Duodenal mucosa (tissue), 2 donors: ENCODE results near the gene WNT3.

Experiments
- H3K27ac ChIP-seq: one replicate; pipeline ENCODE4 v1.7.0; 2013; ENCODE audit warnings: low read depth, low read length
- H3K27me3 ChIP-seq, 2 donors: one replicate each; pipeline ENCODE4 v1.7.0; 2013; ENCODE audit warnings: low read length in 2 of 2, control low read depth in 1 of 2; ENCODE audit not compliant: insufficient read depth in 2 of 2, control insufficient read depth in 1 of 2
- H3K36me3 ChIP-seq, 2 donors: one replicate each; pipeline ENCODE4 v1.7.0; 2013; ENCODE audit warnings: low read length in 2 of 2, control low read depth in 1 of 2; ENCODE audit not compliant: insufficient read depth in 2 of 2, control insufficient read depth in 1 of 2
- H3K4me1 ChIP-seq, 2 donors: one replicate each; pipeline ENCODE4 v1.7.0; 2013; ENCODE audit warnings: low read length in 2 of 2, control low read depth in 1 of 2; ENCODE audit not compliant: insufficient read depth in 2 of 2, control insufficient read depth in 1 of 2
- H3K4me3 ChIP-seq, 2 donors: one replicate each; pipeline ENCODE4 v1.7.0; 2013; ENCODE audit warnings: low read length in 2 of 2, low read depth in 1 of 2
- H3K9ac ChIP-seq, 2 donors: one replicate each; pipeline ENCODE4 v1.7.0; 2013; ENCODE audit warnings: low read length in 2 of 2, low read depth in 1 of 2
- H3K9me3 ChIP-seq, 2 donors: one replicate each; pipeline ENCODE4 v1.7.0; 2013; ENCODE audit warnings: low read length in 2 of 2, control low read depth in 1 of 2; ENCODE audit not compliant: control insufficient read depth in 1 of 2

WNT3 gene

DNA sequence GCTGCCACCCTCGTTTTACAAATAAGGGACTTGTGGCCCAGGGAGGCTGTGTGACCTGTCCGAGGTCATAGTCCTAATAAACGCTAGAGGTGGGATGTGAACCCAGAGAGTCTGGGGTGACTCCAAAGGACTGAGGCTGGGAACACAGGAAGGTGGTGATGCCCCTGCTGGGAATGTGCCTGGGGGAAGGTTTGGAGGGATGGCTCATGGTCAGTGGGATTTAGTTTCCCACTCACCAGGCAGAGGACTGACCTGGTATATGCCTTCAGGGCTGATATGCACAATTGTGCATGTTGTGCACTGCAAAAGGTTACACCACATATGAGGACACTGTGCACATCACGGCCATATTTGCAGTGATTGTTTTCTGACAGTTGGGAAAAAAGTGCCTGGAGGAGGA, 19.0 kb upstream of the WNT3 start:
- Histone ChIP-seq H3K4me1 (no peaks in the 10 kb centered on the region), H3K9me3 (peaks cover 0 to under 1% of the 10 kb centered on the region in 2 donors), H3K27ac (no peak overlapping the region), H3K4me3 (no peak overlapping the region), H3K27me3 (peaks cover 13 to 17% of the 10 kb centered on the region in 2 donors), H3K9ac (no peak overlapping the region), H3K36me3 (no peaks in the 10 kb centered on the region)

DNA sequence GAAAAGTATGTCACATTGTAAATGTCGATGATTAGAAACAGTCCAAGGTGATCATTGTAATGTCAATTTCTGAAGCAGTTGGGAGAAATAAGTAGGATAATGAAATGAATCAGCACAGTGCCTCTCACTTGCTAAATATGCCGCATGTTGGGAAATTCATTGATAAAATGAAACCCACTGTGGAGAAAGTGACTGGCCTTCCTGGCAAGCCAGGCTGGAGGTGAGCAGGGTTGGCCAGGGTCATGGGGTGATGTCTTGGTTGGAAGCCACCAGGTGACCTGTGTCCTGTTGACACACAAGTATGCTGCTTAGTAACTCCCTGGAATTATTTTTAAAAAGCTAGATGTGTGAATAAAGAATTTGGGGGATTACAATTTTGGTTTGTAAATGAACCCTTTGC, 18.0 kb upstream of the WNT3 start:
- Histone ChIP-seq H3K4me1 (no peaks in the 10 kb centered on the region), H3K9ac (no peak overlapping the region), H3K27ac (no peak overlapping the region), H3K9me3 (no peaks in the 10 kb centered on the region), H3K36me3 (no peaks in the 10 kb centered on the region), H3K27me3 (peaks cover 8 to 13% of the 10 kb centered on the region in 2 donors), H3K4me3 (no peak overlapping the region)

GRCh38 chr17:46834846-46835245, 16.4 kb upstream of the WNT3 start:
- Histone ChIP-seq H3K4me1 (no peaks in the 10 kb centered on the region), H3K4me3 (no peak overlapping the region), H3K27me3 (peaks cover 2 to 8% of the 10 kb centered on the region in 2 donors), H3K27ac (no peak overlapping the region), H3K36me3 (no peaks in the 10 kb centered on the region), H3K9ac (no peak overlapping the region), H3K9me3 (no peaks in the 10 kb centered on the region)

GRCh38 chr17:46833840-46834208, 15.3 kb upstream of the WNT3 start:
- Histone ChIP-seq H3K4me1 (no peaks in the 10 kb centered on the region), H3K9me3 (no peaks in the 10 kb centered on the region), H3K27ac (no peak overlapping the region), H3K27me3 (peaks cover 2 to 8% of the 10 kb centered on the region in 2 donors), H3K4me3 (no peak overlapping the region), H3K36me3 (no peaks in the 10 kb centered on the region), H3K9ac (no peak overlapping the region)

- H3K4me3 ChIP-seq = no peak overlapping the region
- H3K27me3 ChIP-seq = peaks cover 2 to 8% of the 10 kb centered on the region in 2 donors
- no peak overlapping the region for H3K9ac ChIP-seq
- H3K4me1 ChIP-seq = no peaks in the 10 kb centered on the region
- H3K36me3 ChIP-seq = no peaks in the 10 kb centered on the region
- no peaks in the 10 kb centered on the region for H3K9me3 ChIP-seq
- H3K27ac ChIP-seq = no peak overlapping the region
These were observed 14.7 kb upstream of the WNT3 start for GRCh38 chr17:46832945-46833839.

DNA sequence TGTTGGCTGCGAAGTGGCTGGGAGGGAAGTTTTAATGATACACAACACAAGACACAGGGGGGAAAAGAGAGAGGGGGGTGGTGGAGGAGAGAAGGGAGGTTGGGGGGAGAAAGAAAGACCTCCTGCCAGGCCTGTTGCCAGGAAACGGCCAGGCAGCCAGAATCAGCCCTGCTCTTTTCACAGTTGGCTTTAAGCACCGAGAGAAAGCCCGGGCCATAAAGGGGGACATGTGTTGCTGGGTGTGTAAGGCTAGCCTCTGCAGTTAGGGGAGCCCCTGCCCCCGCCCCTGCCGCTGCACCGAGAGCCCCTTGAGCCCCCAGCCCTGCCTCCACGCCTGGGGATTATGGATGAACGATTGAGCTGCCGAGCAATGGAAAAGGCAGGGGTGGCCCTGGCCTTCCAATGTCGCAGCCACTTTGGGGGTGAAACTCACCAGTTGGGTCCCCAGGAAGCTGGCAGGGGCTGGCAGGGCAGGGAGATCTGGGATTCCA, 13.9 kb upstream of the WNT3 start:
- Histone ChIP-seq H3K4me1 (no peaks in the 10 kb centered on the region), H3K27me3 (peaks cover 2% of the 10 kb centered on the region in 2 donors), H3K9ac (no peak overlapping the region), H3K4me3 (no peak overlapping the region), H3K36me3 (no peaks in the 10 kb centered on the region), H3K9me3 (no peaks in the 10 kb centered on the region), H3K27ac (no peak overlapping the region)

DNA sequence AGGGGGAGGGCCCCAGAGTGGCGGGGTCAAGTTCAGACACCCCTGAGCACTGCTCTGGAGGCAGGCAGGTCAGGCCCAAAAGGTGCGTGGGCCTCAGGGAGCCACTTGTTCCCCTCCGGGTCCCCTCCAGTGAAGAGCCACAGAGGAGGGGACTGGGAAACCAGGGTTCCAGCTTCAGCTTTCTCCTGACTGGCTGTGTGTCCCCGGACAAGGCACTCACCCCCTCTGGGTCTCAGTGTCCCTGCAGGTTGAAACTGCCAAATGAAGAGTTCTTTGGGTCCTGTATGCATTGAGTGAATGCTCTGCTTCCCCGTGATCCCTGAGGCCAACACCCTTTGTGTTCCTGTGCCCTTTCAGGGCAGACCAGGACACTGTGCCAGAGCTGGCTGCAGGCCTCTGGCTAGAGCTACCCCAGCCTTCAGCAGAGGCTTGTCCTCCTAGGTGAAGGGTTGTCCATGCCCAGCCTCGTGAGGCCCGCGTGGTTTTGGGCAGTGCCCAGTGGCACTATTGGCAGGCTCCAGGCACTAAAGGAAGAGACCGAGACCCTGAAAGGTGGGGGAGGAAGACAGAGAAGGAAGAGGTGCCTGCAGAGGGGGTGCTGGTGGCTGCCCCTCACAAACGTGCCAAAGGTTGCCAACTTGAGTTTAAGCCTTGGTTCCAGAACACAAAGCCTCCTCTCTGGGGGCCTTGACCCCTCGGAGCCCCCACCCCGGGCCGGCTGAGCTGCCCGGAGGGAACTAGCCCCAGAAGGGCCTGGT, 13.3 kb upstream of the WNT3 start:
- Histone ChIP-seq H3K4me1 (no peaks in the 10 kb centered on the region), H3K27me3 (peaks cover 0 to 2% of the 10 kb centered on the region in 2 donors), H3K4me3 (no peak overlapping the region), H3K36me3 (no peaks in the 10 kb centered on the region), H3K27ac (no peak overlapping the region), H3K9ac (no peak overlapping the region), H3K9me3 (no peaks in the 10 kb centered on the region)

- no peaks in the 10 kb centered on the region for H3K36me3 ChIP-seq
- H3K4me1 ChIP-seq = no peaks in the 10 kb centered on the region
- no peak overlapping the region for H3K4me3 ChIP-seq
- H3K27me3 ChIP-seq = peaks cover 5 to 7% of the 10 kb centered on the region in 2 donors
- no peaks in the 10 kb centered on the region for H3K9me3 ChIP-seq
- H3K9ac ChIP-seq = no peak overlapping the region
- H3K27ac ChIP-seq = no peak overlapping the region
These were observed 8.8 kb upstream of the WNT3 start for GRCh38 chr17:46827274-46827673.

- Histone ChIP-seq H3K9me3 (no peaks in the 10 kb centered on the region), H3K4me3 (no peak overlapping the region), H3K9ac (no peak overlapping the region), H3K4me1 (no peaks in the 10 kb centered on the region), H3K36me3 (no peaks in the 10 kb centered on the region), H3K27ac (no peak overlapping the region), H3K27me3 (peaks cover 16 to 18% of the 10 kb centered on the region in 2 donors)
These were observed 7.6 kb upstream of the WNT3 start for GRCh38 chr17:46826116-46826515.

DNA sequence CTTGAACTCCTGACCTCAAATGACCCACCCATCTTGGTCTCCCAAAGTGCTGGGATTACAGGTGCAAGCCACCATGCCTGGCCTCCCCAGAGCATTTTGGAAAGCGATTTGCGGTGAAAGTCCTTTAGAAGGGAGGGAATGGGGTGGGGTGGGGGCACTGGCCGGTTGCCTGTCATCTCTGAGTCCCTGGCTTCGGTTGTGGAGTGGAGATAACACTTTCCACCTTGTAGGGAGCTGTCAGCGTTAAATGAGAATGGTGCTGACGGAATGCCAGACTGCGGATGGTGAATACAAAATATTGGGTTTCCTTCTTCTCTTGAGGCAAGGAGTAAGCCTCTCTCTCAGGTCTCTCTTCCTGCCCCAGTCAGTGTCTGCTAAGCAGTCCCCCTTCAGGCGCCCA, 5.2 kb upstream of the WNT3 start:
- no peaks in the 10 kb centered on the region for H3K36me3 ChIP-seq
- no peaks in the 10 kb centered on the region for H3K9me3 ChIP-seq
- peaks cover 41% of the 10 kb centered on the region in 2 donors for H3K27me3 ChIP-seq

More for the DNA sequence above, 5.2 kb upstream of the WNT3 start:
- Histone ChIP-seq H3K4me3 (no peak overlapping the region), H3K27ac (no peak overlapping the region), H3K9ac (no peak overlapping the region), H3K4me1 (peaks cover 9 to 13% of the 10 kb centered on the region in 2 donors)
